ENCODE measurements around the gene CD36. TPM values are rescaled to one million over a fixed set of nuclear protein-coding genes. Genes with fewer than 3 reads are reported as not detected.

Gene CD36
- polyA plus RNA-seq, 3 donors = 22.6 to 33.6 (median 27.3) TPM

- no peak for DNase-seq
These were observed 18.7 kb upstream of the CD36 start for GRCh38 chr7:80619741-80620140.

DNA sequence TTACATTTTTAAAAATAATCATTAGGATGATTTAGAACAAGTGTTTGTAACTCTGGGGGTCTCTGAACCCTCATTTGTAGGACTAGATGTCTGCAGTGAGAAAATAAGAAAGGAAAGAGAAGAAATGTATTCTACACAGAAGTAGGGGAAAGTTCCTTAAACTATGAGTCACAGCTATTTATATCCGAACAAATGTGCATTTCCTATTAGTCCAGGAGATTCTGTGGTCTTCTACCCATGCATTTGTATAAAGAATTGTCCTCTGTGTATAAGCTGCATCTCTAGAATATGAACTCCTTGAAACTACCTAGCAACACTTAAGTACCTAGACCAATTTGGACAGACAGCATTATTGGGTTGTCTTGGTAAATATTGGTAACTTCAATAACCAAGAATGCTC is 15.9 kb upstream of the CD36 start:
- no peak for DNase-seq

- DNase-seq = no peak
These were observed 14.8 kb upstream of the CD36 start for GRCh38 chr7:80623503-80624252.

DNA sequence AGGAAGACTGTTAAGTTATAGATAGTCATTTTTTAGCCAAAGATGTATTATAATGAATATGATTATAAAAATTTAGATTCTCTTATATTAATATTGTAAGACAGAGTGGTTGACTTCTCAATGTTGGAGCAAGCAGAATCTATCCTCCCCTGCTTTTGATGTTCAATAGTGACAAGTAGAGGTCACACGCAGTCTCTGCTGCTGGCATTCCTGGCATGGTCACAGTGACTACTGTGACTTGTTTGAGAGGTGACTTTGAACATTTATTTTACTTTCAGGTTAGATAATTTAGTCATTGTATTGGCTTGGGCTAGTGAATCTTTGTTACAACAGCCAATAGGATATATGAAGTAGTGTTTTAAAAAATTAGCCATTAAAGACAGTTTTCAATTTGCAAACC is 13.7 kb upstream of the CD36 start:
- no peak for DNase-seq

- DNase-seq = no peak
These were observed 9.4 kb upstream of the CD36 start for GRCh38 chr7:80629023-80629422.

GRCh38 chr7:80630608-80631405 is 7.6 kb upstream of the CD36 start:
- no peak for DNase-seq

GRCh38 chr7:80631421-80631820 is 7.0 kb upstream of the CD36 start:
- no peak for DNase-seq

- no peak for DNase-seq
These were observed 6.3 kb upstream of the CD36 start for GRCh38 chr7:80632139-80632538.

- no peak for DNase-seq
These were observed 5.6 kb upstream of the CD36 start for GRCh38 chr7:80632819-80633218.

DNA sequence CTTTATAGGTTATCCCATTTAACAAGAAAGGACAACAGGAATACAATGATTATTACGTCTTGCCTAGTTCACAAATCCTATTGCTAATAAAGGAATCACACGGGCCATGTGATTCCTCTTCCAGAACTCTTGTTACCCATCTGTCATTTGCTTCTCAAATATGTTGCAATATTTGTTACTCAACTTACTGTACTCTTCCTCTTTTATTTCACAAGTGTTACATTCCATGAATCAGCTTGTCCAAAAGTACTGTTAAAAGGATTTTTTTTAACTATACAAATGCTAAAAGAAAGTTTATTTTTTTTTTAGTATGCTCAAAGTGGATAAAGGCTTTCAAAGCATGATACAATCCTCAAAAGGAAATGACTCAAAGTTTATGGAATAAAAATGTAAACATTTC is 3.9 kb upstream of the CD36 start:
- DNase-seq = no peak

- no peak for DNase-seq
These were observed 2.9 kb upstream of the CD36 start for GRCh38 chr7:80635533-80635932.

GRCh38 chr7:80635998-80636397 is 2.4 kb upstream of the CD36 start:
- no peak for DNase-seq

DNA sequence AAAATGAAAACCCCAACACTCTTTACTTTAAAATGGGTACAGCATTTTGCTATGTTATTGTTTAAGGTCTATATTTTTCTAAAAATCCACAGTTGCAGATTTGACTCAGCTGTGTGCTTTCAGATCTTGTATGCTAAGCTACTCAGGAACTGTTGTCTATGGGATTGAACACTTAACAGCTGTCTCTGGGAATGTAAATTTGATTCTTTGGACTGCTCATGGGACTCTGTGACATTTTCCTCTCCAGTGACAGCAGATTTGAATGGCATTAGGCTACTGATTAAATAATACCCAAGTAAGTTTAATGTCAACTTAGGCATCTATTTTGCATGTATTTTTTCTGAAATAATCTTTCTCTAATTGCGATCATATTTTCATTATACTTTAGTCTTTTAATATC is 1.7 kb upstream of the CD36 start:
- no peak for DNase-seq

GRCh38 chr7:80637454-80637853 is 988 bp upstream of the CD36 start:
- no peak for DNase-seq

DNA sequence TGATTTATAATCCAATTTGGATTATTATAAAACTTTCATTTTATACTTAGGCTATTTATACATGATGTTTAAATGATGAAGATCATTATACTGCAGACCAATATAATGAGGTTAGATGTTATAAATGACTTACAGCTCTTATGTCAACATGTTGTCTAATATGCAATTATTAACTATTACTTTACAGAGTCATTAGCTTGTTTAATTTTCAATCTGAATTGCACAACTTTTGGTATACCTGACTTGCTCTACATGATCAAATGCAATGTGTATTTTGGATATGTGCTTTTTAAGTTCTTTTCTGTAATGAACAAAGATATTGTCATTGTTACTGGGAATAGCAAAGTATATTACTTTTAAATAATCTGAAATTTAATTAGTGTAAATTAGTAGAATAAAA is 569 bp downstream of the CD36 start:
- DNase-seq = no peak

GRCh38 chr7:80640846-80641245 is 2.4 kb downstream of the CD36 start:
- DNase-seq = no peak

DNA sequence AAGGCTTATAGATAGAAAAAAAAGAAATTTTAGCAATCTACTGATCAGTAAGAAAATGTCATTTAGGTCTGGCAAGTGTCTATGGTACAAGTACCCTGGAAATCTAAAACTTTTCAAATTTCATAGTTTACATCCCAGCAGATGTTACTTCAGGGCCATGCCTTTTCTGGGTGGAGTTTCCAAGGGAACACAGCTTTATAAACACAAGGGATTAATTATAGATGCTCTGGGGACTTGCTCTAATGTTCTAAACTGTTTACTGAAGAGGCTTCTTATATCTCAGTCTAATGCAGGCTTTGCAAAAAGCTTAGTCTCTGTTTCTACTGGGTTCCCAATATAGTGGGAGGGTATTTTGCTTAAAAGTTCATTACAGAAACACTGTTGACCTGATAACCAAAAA is 3.1 kb downstream of the CD36 start:
- no peak for DNase-seq

DNA sequence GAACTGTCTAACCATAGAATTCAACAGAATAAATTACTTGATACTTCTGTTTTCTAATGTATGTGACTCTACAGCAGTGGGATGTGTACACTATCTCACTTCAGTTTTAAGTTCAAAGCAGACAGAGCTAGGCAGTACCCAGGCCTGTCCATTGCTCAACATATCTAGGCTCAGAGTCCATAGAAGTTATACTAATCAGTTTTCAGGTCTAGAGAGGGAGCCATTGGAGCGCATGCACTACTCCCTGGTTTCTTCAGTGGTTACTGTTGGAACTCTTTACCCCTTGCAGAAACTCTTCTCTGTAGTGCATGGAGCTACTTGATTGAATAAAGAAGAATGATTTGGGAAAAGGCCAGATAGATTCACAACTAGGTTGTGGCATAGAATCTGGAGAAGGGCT is 4.4 kb downstream of the CD36 start:
- no peak for DNase-seq

- no peak for DNase-seq
These were observed 5.0 kb downstream of the CD36 start for GRCh38 chr7:80643336-80643915.

DNA sequence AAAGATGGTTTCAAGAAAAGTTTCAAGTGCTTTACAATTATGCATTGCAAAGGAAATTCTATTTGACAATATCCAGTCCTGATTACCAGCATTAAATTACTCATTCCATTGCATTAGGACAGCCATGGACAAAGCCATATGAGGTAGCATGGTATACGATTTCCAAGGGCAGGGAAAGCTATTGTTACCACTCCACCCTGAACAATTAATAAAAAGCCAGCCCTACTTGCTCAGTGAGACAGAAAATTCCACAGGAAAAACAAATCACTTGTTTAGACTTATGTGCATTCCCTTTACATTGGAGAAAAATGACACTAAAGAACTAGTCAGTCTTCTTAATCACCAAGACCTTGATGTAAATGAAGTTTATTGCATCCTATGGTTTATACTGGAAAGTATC is 5.6 kb downstream of the CD36 start:
- no peak for DNase-seq

DNA sequence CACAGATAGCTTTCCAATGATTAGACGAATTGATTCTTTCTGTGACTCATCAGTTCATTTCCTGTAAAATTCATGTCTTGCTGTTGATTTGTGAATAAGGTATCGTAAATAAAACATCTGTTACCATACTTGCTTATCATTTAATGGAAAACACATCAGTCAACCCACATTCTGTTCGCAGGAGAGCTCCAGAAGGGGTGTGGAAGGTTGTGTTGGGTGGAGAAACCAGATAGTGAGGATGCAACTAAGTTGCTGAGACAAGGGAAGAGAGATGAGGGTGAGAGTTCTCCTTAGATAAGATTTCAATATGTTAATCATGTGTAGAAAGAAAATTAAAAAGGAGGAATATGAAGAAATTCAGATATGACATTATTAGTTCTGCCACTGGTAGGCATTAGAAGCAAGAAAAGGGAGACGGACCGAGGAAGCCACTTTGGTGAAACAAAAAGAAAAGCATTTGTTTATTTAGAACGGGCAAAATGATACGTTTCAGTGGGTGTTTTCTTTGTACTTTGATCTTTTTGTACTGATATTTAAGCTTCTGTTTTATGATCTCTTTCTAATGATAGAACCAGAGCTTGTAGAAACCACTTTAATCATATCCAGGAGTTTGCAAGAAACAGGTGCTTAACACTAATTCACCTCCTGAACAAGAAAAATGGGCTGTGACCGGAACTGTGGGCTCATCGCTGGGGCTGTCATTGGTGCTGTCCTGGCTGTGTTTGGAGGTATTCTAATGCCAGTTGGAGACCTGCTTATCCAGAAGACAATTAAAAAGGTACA is 7.8 kb downstream of the CD36 start:
- no peak for DNase-seq

GRCh38 chr7:80647436-80647835 is 9.0 kb downstream of the CD36 start:
- no peak for DNase-seq
